A549 (cell line): ENCODE data around the gene ATG4D. TPM values are rescaled to one million over a fixed set of nuclear protein-coding genes. Genes with fewer than 3 reads are reported as not detected.

Experiments
- ATAC-seq, 2 experiments: fragments of 200-7000 bp in 1 of 2; fragments of >200 bp in 1 of 2; cut with Nextera tagmentation in 1 of 2; cut with Tn5 transposase in 1 of 2; 3 replicates each; pipeline versions ENCODE4 v1.8.0 to v1.9.1; 2018 to 2020; ENCODE audit warnings: mild to moderate bottlenecking in 1 of 2, moderate library complexity in 1 of 2
- CTCF ChIA-PET: fragments of 300-600 bp; sonication (Branson Sonifier 250); formaldehyde crosslinking; extraction: SDS; loops from one replicate; lab custom pipeline; 2021; ENCODE audit warnings: antibody characterized with exemption, inconsistent platforms; lab: Yijun Ruan, JAX
- POLR2A ChIA-PET: fragments of 350-600 bp; formaldehyde crosslinking; extraction: SDS; loops from one replicate; lab custom pipeline; 2021; ENCODE audit warnings: antibody characterized with exemption, inconsistent platforms; lab: Yijun Ruan, JAX
- DNase-seq, 2 experiments: peaks; one replicate each; pipeline versions ENCODE4 v3.0.0 to v3.0.0-alpha.2; 2011 to 2016; ENCODE audit warnings: low read depth in 1 of 2, low spot score in 1 of 2
- FAIRE-seq: peaks from 2 replicates; lab custom pipeline; 2011; peaks lifted over from hg19 to GRCh38; lab: Jason Lieb, UNC
- H3K27ac ChIP-seq, 2 experiments: fragments of >200 bp; sonication (Bioruptor Twin); formaldehyde crosslinking; 3 replicates each; pipeline ENCODE4 v1.5.1; 2016 to 2017
- H3K4me1 ChIP-seq: fragments of >200 bp; sonication (Bioruptor Twin); formaldehyde crosslinking; 3 replicates; pipeline ENCODE4 v1.6.1; 2016
- H3K4me2 ChIP-seq: fragments of >200 bp; sonication (Bioruptor Twin); formaldehyde crosslinking; 3 replicates; pipeline ENCODE4 v1.6.1; 2016
- H3K4me3 ChIP-seq: fragments of >200 bp; sonication (Bioruptor Twin); formaldehyde crosslinking; 3 replicates; pipeline ENCODE4 v1.5.1; 2016
- H3K9me3 ChIP-seq: fragments of >200 bp; sonication (Bioruptor Twin); formaldehyde crosslinking; 3 replicates; pipeline ENCODE4 v1.6.1; 2016
- CBX8 ChIP-seq: fragments of 200-600 bp; sonication (generic); IDR thresholded peaks from 2 replicates; pipeline ENCODE4 v1.6.1; 2016
- CEBPB ChIP-seq, 2 experiments: fragments of >200 bp in 1 of 2; sonication (Bioruptor Twin) in 1 of 2; formaldehyde crosslinking in 1 of 2; IDR thresholded peaks; 2 replicates each; pipeline ENCODE4 v1.6.1; 2012 to 2016
- CHD4 ChIP-seq: fragments of 200-600 bp; sonication (generic); IDR thresholded peaks from 2 replicates; pipeline ENCODE4 v1.6.1; 2016; ENCODE audit warnings: antibody characterized with exemption, mild to moderate bottlenecking, borderline replicate concordance
- EHF ChIP-seq: fragments of 250-450 bp; sonication (Bioruptor Pico); IDR thresholded peaks from 2 replicates; pipeline ENCODE4 v1.5.0; 2020; ENCODE audit warnings: mild to moderate bottlenecking
- EP300 ChIP-seq, 2 experiments: fragments of >200 bp; sonication (Bioruptor Twin); formaldehyde crosslinking; IDR thresholded peaks; 2 replicates in 1 of 2; 3 replicates in 1 of 2; pipeline ENCODE4 v1.6.1; 2016 to 2017
- FOXS1 ChIP-seq: fragments of 250-450 bp; sonication (Bioruptor Pico); IDR thresholded peaks from 2 replicates; pipeline ENCODE4 v1.5.0; 2020; ENCODE audit warnings: mild to moderate bottlenecking, moderate library complexity
- HOXB5 ChIP-seq: fragments of 250-450 bp; sonication (Bioruptor Pico); IDR thresholded peaks from 2 replicates; pipeline ENCODE4 v1.5.0; 2020; ENCODE audit warnings: mild to moderate bottlenecking, moderate library complexity
- JUN ChIP-seq, 2 experiments: fragments of >200 bp; sonication (Bioruptor Twin); formaldehyde crosslinking; IDR thresholded peaks; 2 replicates in 1 of 2; 3 replicates in 1 of 2; pipeline ENCODE4 v1.6.1; 2016 to 2017
- KDM5A ChIP-seq: fragments of 200-600 bp; sonication (generic); IDR thresholded peaks from 2 replicates; pipeline ENCODE4 v1.6.1; 2016; ENCODE audit warnings: antibody characterized with exemption, mild to moderate bottlenecking
- POLR2AphosphoS2 ChIP-seq: conservative IDR thresholded peaks from 2 replicates; pipeline ENCODE4 v1.6.1; 2012; ENCODE audit warnings: low read length, improper control_type of control experiment, inconsistent platforms
- RCOR1 ChIP-seq: fragments of 150-350 bp; IDR thresholded peaks from 2 replicates; pipeline ENCODE4 v1.6.1; 2014; ENCODE audit warnings: antibody characterized with exemption, low read length, low read depth
- RFX5 ChIP-seq: fragments of 450-650 bp; IDR thresholded peaks from 2 replicates; pipeline ENCODE4 v1.7.1; 2014; ENCODE audit warnings: antibody characterized with exemption, mild to moderate bottlenecking, moderate library complexity
- TFCP2L1 ChIP-seq: fragments of 250-450 bp; sonication (Bioruptor Pico); IDR thresholded peaks from 2 replicates; pipeline ENCODE4 v1.5.0; 2021; ENCODE audit warnings: mild to moderate bottlenecking
- ZFP36 ChIP-seq: fragments of 450-650 bp; IDR thresholded peaks from 2 replicates; pipeline ENCODE4 v1.6.1; 2014; ENCODE audit warnings: borderline replicate concordance; ENCODE audit not compliant: partially characterized antibody
- ZNF302 ChIP-seq: fragments of 250-450 bp; sonication (Bioruptor Pico); IDR thresholded peaks from 2 replicates; pipeline ENCODE4 v1.9.0; 2021; ENCODE audit warnings: inconsistent platforms, mild to moderate bottlenecking, moderate library complexity
- ZSCAN20 ChIP-seq: fragments of 250-450 bp; sonication (Bioruptor Pico); IDR thresholded peaks from 2 replicates; pipeline ENCODE4 v1.8.0; 2022; ENCODE audit warnings: mild to moderate bottlenecking, moderate library complexity
- WGBS: methylation state at CpG from one replicate; pipeline ENCODE4 v1.1.6; 2017; ENCODE audit errors: missing lambda C conversion rate; 5-methylcytosine and 5-hydroxymethylcytosine counted together
- polyA plus RNA-seq, 4 experiments: library from polyadenylated mRNA; depleted of rRNA in 3 of 4; stranded (reverse); fragments of >200 nt; fragmentation: RNase III in 1 of 4; extraction: RNeasy Plus Mini Kit Qiagen cat#74134 plus additional on column Dnase treatment in 1 of 4; gene quantifications; 2 replicates in 3 of 4; 3 replicates in 1 of 4; pipeline ENCODE4 v1.2.3, GENCODE V29; 2011 to 2017
- TF ChIP-seq, protein P1 (sequence below): fragments of 150-350 bp; IDR thresholded peaks from 2 replicates; pipeline ENCODE4 v1.6.1; 2014; ENCODE audit warnings: low read depth, mild to moderate bottlenecking, low read length
- TF ChIP-seq, protein P2 (sequence below): fragments of 200-600 bp; sonication (generic); IDR thresholded peaks from 2 replicates; pipeline ENCODE4 v1.6.1; 2016; ENCODE audit warnings: antibody characterized with exemption, mild to moderate bottlenecking, moderate library complexity
- TF ChIP-seq, protein P3 (sequence below): IDR thresholded peaks from 2 replicates; pipeline ENCODE4 v1.6.1; 2012
- TF ChIP-seq, protein P4 (sequence below): IDR thresholded peaks from 2 replicates; pipeline ENCODE4 v1.6.1; 2012; ENCODE audit warnings: low read depth, borderline replicate concordance

The ATG4D gene
- polyA plus RNA-seq, 2 of the 4 experiments (the other 2 are of a cell fraction) = 7.3 to 10.7 TPM

DNA sequence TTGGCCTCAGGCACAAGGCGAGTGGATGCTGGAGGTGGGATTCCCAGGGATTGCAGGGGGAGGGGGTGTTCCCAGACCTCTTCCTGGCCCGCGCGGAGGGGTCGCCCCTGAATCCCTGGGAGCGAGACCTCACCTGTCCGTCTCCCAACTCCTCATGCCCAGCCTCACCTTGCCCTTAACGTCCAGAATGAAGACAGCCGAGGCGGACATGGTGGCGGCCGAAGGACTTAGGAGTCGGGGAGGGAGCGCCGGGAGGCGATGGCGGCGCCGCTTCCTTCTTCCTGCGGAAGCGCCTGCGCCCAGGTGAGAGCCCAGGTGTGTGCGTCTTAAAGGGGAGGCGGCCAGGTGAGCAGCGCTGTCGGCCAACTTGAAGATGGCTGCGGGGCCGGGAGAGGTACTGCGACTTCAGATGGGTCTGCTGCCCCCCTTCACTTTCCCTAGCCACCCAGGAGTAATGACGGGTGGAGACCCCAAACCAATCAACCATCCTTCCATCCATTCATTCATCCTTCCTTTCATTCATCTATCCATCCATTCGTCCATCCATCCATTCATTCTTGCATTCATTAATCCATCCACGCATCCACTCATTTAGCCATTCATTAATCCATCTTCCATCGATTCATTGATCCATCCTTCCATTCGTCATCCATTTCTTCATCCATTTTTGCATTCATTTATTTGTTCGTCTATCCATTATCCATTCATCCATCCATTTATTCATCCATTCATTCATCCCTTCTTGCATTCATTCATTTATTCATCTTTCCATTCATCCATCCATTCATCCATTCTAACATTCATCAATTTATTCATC, 43.5 kb downstream of the ATG4D start, which contains the start of gene AP1M2 (continued):
- TF ChIP-seq, protein P1, sequence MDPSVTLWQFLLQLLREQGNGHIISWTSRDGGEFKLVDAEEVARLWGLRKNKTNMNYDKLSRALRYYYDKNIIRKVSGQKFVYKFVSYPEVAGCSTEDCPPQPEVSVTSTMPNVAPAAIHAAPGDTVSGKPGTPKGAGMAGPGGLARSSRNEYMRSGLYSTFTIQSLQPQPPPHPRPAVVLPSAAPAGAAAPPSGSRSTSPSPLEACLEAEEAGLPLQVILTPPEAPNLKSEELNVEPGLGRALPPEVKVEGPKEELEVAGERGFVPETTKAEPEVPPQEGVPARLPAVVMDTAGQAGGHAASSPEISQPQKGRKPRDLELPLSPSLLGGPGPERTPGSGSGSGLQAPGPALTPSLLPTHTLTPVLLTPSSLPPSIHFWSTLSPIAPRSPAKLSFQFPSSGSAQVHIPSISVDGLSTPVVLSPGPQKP = no peak
- no peak for TF ChIP-seq TFCP2L1 (CRISPR knock-in tag)
- TF ChIP-seq KDM5A = no peak
- TF ChIP-seq JUN (IDR thresholded peaks at IDR 0.05) = no peak
- no peak for TF ChIP-seq CBX8
- TF ChIP-seq, protein P2, sequence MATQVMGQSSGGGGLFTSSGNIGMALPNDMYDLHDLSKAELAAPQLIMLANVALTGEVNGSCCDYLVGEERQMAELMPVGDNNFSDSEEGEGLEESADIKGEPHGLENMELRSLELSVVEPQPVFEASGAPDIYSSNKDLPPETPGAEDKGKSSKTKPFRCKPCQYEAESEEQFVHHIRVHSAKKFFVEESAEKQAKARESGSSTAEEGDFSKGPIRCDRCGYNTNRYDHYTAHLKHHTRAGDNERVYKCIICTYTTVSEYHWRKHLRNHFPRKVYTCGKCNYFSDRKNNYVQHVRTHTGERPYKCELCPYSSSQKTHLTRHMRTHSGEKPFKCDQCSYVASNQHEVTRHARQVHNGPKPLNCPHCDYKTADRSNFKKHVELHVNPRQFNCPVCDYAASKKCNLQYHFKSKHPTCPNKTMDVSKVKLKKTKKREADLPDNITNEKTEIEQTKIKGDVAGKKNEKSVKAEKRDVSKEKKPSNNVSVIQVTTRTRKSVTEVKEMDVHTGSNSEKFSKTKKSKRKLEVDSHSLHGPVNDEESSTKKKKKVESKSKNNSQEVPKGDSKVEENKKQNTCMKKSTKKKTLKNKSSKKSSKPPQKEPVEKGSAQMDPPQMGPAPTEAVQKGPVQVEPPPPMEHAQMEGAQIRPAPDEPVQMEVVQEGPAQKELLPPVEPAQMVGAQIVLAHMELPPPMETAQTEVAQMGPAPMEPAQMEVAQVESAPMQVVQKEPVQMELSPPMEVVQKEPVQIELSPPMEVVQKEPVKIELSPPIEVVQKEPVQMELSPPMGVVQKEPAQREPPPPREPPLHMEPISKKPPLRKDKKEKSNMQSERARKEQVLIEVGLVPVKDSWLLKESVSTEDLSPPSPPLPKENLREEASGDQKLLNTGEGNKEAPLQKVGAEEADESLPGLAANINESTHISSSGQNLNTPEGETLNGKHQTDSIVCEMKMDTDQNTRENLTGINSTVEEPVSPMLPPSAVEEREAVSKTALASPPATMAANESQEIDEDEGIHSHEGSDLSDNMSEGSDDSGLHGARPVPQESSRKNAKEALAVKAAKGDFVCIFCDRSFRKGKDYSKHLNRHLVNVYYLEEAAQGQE = no peak
- TF ChIP-seq, all 56 proteins: peak for 0

DNA sequence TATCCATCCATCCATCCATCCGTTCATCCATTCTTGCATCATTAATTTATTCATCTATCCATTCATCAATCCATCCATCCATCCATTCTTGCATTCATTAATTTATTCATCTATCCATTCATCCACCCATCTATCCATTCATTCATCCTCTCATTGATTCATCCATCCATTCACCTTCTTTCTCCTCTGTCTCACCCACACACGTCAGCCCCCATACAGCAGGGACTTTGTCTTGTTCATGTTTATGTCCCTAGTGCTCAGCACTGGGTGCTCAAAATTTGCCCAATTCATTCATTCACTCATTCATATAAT, 44.1 kb downstream of the ATG4D start:
- no peak overlapping the region for H3K27ac ChIP-seq
- CTCF ChIA-PET = interaction anchor here (0.7 to 5.4 kb wide), 4 partner anchors 57 to 662 kb away, joined by 3 to 27 read pairs (median 4); no protein-coding TSS in a partner anchor
- H3K4me2 ChIP-seq = no peak overlapping the region
- no peaks in the 10 kb centered on the region for H3K9me3 ChIP-seq
- no peak for DNase-seq
- H3K4me3 ChIP-seq = no peak overlapping the region
- WGBS = 67% methylated on average over 2 of the region's 2 CpGs
- ATAC-seq = no peak
- no peaks in the 10 kb centered on the region for H3K4me1 ChIP-seq
- FAIRE-seq = no peak
- TF ChIP-seq, protein P2 = no peak
- no peak for TF ChIP-seq RCOR1
- no peak for TF ChIP-seq ZSCAN20
- no peak for TF ChIP-seq CEBPB (IDR thresholded peaks at IDR 0.05)
- TF ChIP-seq KDM5A = no peak
- TF ChIP-seq EHF = no peak
- no peak for TF ChIP-seq CHD4
- TF ChIP-seq RFX5 = no peak
- TF ChIP-seq HOXB5 (CRISPR knock-in tag) = no peak
- no peak for TF ChIP-seq ZFP36
- no peak for TF ChIP-seq POLR2AphosphoS2
- TF ChIP-seq FOXS1 (CRISPR knock-in tag) = no peak
- no peak for TF ChIP-seq EP300 (IDR thresholded peaks at IDR 0.05)
- TF ChIP-seq, protein P3, sequence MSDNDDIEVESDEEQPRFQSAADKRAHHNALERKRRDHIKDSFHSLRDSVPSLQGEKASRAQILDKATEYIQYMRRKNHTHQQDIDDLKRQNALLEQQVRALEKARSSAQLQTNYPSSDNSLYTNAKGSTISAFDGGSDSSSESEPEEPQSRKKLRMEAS = no peak
- TF ChIP-seq, protein P4, sequence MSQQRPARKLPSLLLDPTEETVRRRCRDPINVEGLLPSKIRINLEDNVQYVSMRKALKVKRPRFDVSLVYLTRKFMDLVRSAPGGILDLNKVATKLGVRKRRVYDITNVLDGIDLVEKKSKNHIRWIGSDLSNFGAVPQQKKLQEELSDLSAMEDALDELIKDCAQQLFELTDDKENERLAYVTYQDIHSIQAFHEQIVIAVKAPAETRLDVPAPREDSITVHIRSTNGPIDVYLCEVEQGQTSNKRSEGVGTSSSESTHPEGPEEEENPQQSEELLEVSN = no peak
- no peak for TF ChIP-seq ZNF302 (CRISPR knock-in tag)
- TF ChIP-seq, all 56 proteins: peak for 0
- POLR2A ChIA-PET = no interaction called here
